IMR-90 (cell line): ENCODE measurements around the gene SIPA1L3. TPM values are rescaled to one million over a fixed set of nuclear protein-coding genes. Genes with fewer than 3 reads are reported as not detected.
A peak's percentile ranks its signal among the peaks of the same experiment; 100 is the strongest.

ENCODE experiments used
- ATAC-seq: fragments of 200-7000 bp; cut with Tn5 transposase; 2 replicates; pipeline ENCODE4 v1.9.1; 2020; ENCODE audit warnings: low read depth, mild to moderate bottlenecking, moderate library complexity
- BruUV-seq: library from RNA; stranded (reverse); fragments of 400-500 nt; replicated peaks from 2 replicates; lab custom pipeline; 2021; lab: Mats Ljungman, UMichigan
- CTCF ChIA-PET: fragments of 300-600 bp; formaldehyde crosslinking; extraction: SDS; loops from one replicate; lab custom pipeline; 2021; ENCODE audit warnings: antibody characterized with exemption; lab: Yijun Ruan, JAX
- POLR2A ChIA-PET: fragments of 300-600 bp; sonication (Branson Sonifier 250); formaldehyde crosslinking; loops from one replicate; lab custom pipeline; 2022; ENCODE audit warnings: antibody characterized with exemption; ENCODE audit not compliant: unreplicated experiment; lab: Charles Lee
- DNase-seq: peaks from one replicate; pipeline ENCODE4 v3.0.0; 2013
- H2AFZ ChIP-seq: replicated peaks from 2 replicates; pipeline ENCODE3; 2013; ENCODE audit warnings: low read length, mild to moderate bottlenecking; ENCODE audit not compliant: poor library complexity
- H2AK5ac ChIP-seq: 2 replicates; pipeline ENCODE4 v1.6.1; 2013; ENCODE audit warnings: low read depth, low read length, inconsistent platforms
- H2AK9ac ChIP-seq: replicated peaks from 2 replicates; pipeline ENCODE3; 2013; ENCODE audit warnings: mild to moderate bottlenecking, low read depth, low read length, moderate library complexity; ENCODE audit not compliant: poor library complexity
- H2BK120ac ChIP-seq: 2 replicates; pipeline ENCODE4 v1.6.1; 2013; ENCODE audit warnings: low read depth, low read length, inconsistent platforms
- H2BK15ac ChIP-seq: 3 replicates; pipeline ENCODE4 v1.6.1; 2013; ENCODE audit warnings: low read depth, low read length, inconsistent platforms
- H2BK20ac ChIP-seq: 2 replicates; pipeline ENCODE4 v1.6.1; 2013; ENCODE audit warnings: low read depth, mild to moderate bottlenecking, inconsistent platforms, low read length, moderate library complexity
- H2BK5ac ChIP-seq: 2 replicates; pipeline ENCODE4 v1.6.1; 2013; ENCODE audit warnings: mild to moderate bottlenecking, low read depth, low read length, inconsistent platforms; ENCODE audit not compliant: poor library complexity, severe bottlenecking
- H3K14ac ChIP-seq: replicated peaks from 2 replicates; pipeline ENCODE4 v1.6.1; 2013; ENCODE audit warnings: low read depth, low read length, inconsistent platforms
- H3K18ac ChIP-seq: 2 replicates; pipeline ENCODE4 v1.6.1; 2013; ENCODE audit warnings: low read depth, low read length, control low read depth
- H3K23ac ChIP-seq: 2 replicates; pipeline ENCODE4 v1.6.1; 2013; ENCODE audit warnings: low read depth, low read length, inconsistent platforms
- H3K27ac ChIP-seq: 2 replicates; pipeline ENCODE4 v1.5.1; 2013; ENCODE audit warnings: mild to moderate bottlenecking, control low read depth, low read length; ENCODE audit not compliant: insufficient read depth
- H3K27me3 ChIP-seq: 2 replicates; pipeline ENCODE4 v1.6.1; 2013; ENCODE audit warnings: low read length; ENCODE audit not compliant: control insufficient read depth, insufficient read depth
- H3K36me3 ChIP-seq: 2 replicates; pipeline ENCODE4 v1.6.1; 2013; ENCODE audit warnings: low read length, mixed read lengths; ENCODE audit not compliant: control insufficient read depth, insufficient read depth
- H3K4ac ChIP-seq: 2 replicates; pipeline ENCODE4 v1.6.1; 2013; ENCODE audit warnings: low read depth, low read length, inconsistent platforms
- H3K4me1 ChIP-seq: 2 replicates; pipeline ENCODE4 v1.6.1; 2013; ENCODE audit warnings: low read length, mixed read lengths; ENCODE audit not compliant: control insufficient read depth, insufficient read depth
- H3K4me2 ChIP-seq: 2 replicates; pipeline ENCODE4 v1.6.1; 2013; ENCODE audit warnings: low read depth, mild to moderate bottlenecking, control low read depth, low read length, moderate library complexity
- H3K4me3 ChIP-seq: 2 replicates; pipeline ENCODE4 v1.5.1; 2013; ENCODE audit warnings: low read depth, mild to moderate bottlenecking, control low read depth, low read length, moderate library complexity; ENCODE audit not compliant: insufficient read depth
- H3K56ac ChIP-seq: 2 replicates; pipeline ENCODE4 v1.6.1; 2013; ENCODE audit warnings: low read length, inconsistent platforms; ENCODE audit not compliant: insufficient read depth; ENCODE audit errors: extremely low read depth
- H3K79me1 ChIP-seq, 2 experiments: 2 replicates each; pipeline ENCODE4 v1.6.1; 2013; ENCODE audit warnings: low read length in 2 of 2, inconsistent platforms in 1 of 2, low read depth in 1 of 2
- H3K9ac ChIP-seq: 2 replicates; pipeline ENCODE4 v1.6.1; 2013; ENCODE audit warnings: low read depth, low read length, control low read depth
- H3K9me1 ChIP-seq: 2 replicates; pipeline ENCODE4 v1.6.1; 2013; ENCODE audit warnings: low read length, inconsistent platforms; ENCODE audit not compliant: insufficient read depth
- H3K9me3 ChIP-seq: 2 replicates; pipeline ENCODE4 v1.6.1; 2013; ENCODE audit warnings: low read length; ENCODE audit not compliant: control insufficient read depth, insufficient read depth
- H4K20me1 ChIP-seq: 2 replicates; pipeline ENCODE4 v1.6.1; 2013; ENCODE audit warnings: low read length, inconsistent platforms; ENCODE audit not compliant: insufficient read depth
- H4K5ac ChIP-seq: 2 replicates; pipeline ENCODE4 v1.6.1; 2013; ENCODE audit warnings: mild to moderate bottlenecking, low read depth, low read length, control low read depth
- H4K8ac ChIP-seq, 2 experiments: 2 replicates each; pipeline ENCODE4 v1.6.1; 2013; ENCODE audit warnings: low read depth in 2 of 2, low read length in 2 of 2, control low read depth in 1 of 2, inconsistent platforms in 1 of 2
- H4K91ac ChIP-seq: 2 replicates; pipeline ENCODE4 v1.6.1; 2013; ENCODE audit warnings: low read depth, low read length, inconsistent platforms; ENCODE audit not compliant: insufficient read depth
- CTCF ChIP-seq: conservative IDR thresholded peaks from 2 replicates; pipeline ENCODE4 v1.5.1; 2012; ENCODE audit warnings: mild to moderate bottlenecking, low read depth, low read length, improper control_type of control experiment
- FOS ChIP-seq: fragments of 150-350 bp; IDR thresholded peaks from 2 replicates; pipeline ENCODE4 v1.6.1; 2016; ENCODE audit warnings: low read depth, low read length
- POLR2A ChIP-seq: IDR thresholded peaks from 2 replicates; pipeline ENCODE4 v1.6.1; 2012; ENCODE audit warnings: mild to moderate bottlenecking, low read depth, low read length
- RAD21 ChIP-seq: IDR thresholded peaks from 2 replicates; pipeline ENCODE4 v1.6.1; 2012; ENCODE audit warnings: low read length, improper control_type of control experiment
- RFX5 ChIP-seq: IDR thresholded peaks from 2 replicates; pipeline ENCODE4 v1.8.0; 2012; ENCODE audit warnings: low read depth, mild to moderate bottlenecking, low read length, moderate library complexity
- WGBS, 2 experiments: methylation state at CpG; one replicate each; pipeline versions ENCODE4 v1.1.5 to v1.1.7; 2013; ENCODE audit warnings: missing lambda C conversion rate in 2 of 2; ENCODE audit not compliant: insufficient read length in 1 of 2; ENCODE audit errors: extremely low coverage in 2 of 2; 5-methylcytosine and 5-hydroxymethylcytosine counted together
- dilution Hi-C: fragments of 300-500 bp; cut with HindIII; formaldehyde crosslinking; loops from one replicate; pipeline ENCODE4 v1.14.3; 2018; ENCODE audit warnings: low sequenced_read_pairs; ENCODE audit not compliant: unreplicated experiment
- in situ Hi-C: fragments of 300-500 bp; cut with MboI; formaldehyde crosslinking; loops from 3 replicates; pipeline ENCODE4 v1.14.3; 2019; ENCODE audit warnings: low sequenced_read_pairs, inconsistent platforms, mixed read lengths
- intact Hi-C: fragments of 100-400 bp; cut with micrococcal nuclease; formaldehyde crosslinking; loops from 2 replicates; pipeline ENCODE4 v1.10.0; 2022
- polyA plus RNA-seq, 3 experiments: library from polyadenylated mRNA; depleted of rRNA; stranded (reverse); fragments of >200 nt; gene quantifications; 2 replicates each; pipeline ENCODE4 v1.2.3, GENCODE V29; 2012; ENCODE audit warnings: low replicate concordance in 1 of 3
- total RNA-seq: library from RNA; depleted of rRNA; stranded (reverse); fragments of >200 nt; gene quantifications from 2 replicates; pipeline ENCODE4 v1.2.3, GENCODE V29; 2012

SIPA1L3 gene
- total and polyA plus RNA-seq, 2 of the 4 experiments (the other 2 are of a cell fraction): 4.1 to 9.4 TPM

- TF ChIP-seq CTCF: no peak
These were observed 138.7 kb downstream of the SIPA1L3 start (continued) for GRCh38 chr19:38045554-38046253.

- DNase-seq (no peak), ATAC-seq (no peak)
- Histone ChIP-seq H2BK15ac (no peak overlapping the region), H3K9me3 (no peaks in the 10 kb centered on the region; the same call in 1 of the 2 replicates), H3K4ac (no peak overlapping the region), H2BK5ac (no peak overlapping the region), H3K14ac (no peak overlapping the region), H3K4me2 (no peak overlapping the region), H2AK9ac (peak overlapping the region; percentile 9), H4K91ac (no peak overlapping the region), H2AK5ac (no peak overlapping the region), H3K4me3 (no peak overlapping the region), H2AFZ (no peak overlapping the region), H3K36me3 (no peaks in the 10 kb centered on the region; the same call in 1 of the 2 replicates), H3K9me1 (peaks cover 12% of the 10 kb centered on the region; the same call in 1 of the 2 replicates), H3K18ac (no peak overlapping the region), H3K23ac (no peak overlapping the region), H2BK120ac (no peak overlapping the region), H3K56ac (no peak overlapping the region), H2BK20ac (no peak overlapping the region), H3K79me1 (peaks cover 41 to 84% of the 10 kb centered on the region in 2 experiments), H3K27me3 (no peaks in the 10 kb centered on the region), H3K9ac (no peak overlapping the region), H4K5ac (no peak overlapping the region), H3K27ac (no peak overlapping the region), H4K8ac (no peak overlapping the region), H3K4me1 (no peaks in the 10 kb centered on the region), H4K20me1 (no peaks in the 10 kb centered on the region; the same call in 1 of the 2 replicates)
- POLR2A ChIA-PET: interaction anchor here (0.5 kb wide), 1 partner anchor 182 kb away, joined by 3 read pairs; no protein-coding TSS in a partner anchor
- dilution Hi-C loops (no loop called here), in situ Hi-C loops (no loop called here), intact Hi-C loops (no loop called here)
- no TSS peak for BruUV-seq
- CTCF ChIA-PET: no interaction called here
- TF ChIP-seq FOS (no peak), POLR2A (no peak), RFX5 (no peak), RAD21 (no peak)
- WGBS, 2 experiments: 90% methylated on average over 6 of the region's 21 CpGs; no CpG with 5 or more reads in 1 of the 2 experiments
These were observed 139.4 kb downstream of the SIPA1L3 start for GRCh38 chr19:38046254-38047048.
